OCI-LY1 (cell line): ENCODE results near the gene NCOR1.

Source experiments
- H2AFZ ChIP-seq: fragments of 200-600 bp; sonication (generic), shearing (Covaris generic); 2 replicates; pipeline ENCODE4 v1.6.0; 2014; ENCODE audit warnings: antibody characterized with exemption, mild to moderate bottlenecking, low read length
- H3F3A ChIP-seq: fragments of 200-600 bp; sonication (generic), shearing (Covaris generic); 2 replicates; pipeline ENCODE4 v1.6.0; 2014; ENCODE audit warnings: mild to moderate bottlenecking, antibody characterized with exemption, low read length, moderate library complexity; ENCODE audit not compliant: insufficient read depth
- H3K27ac ChIP-seq: fragments of 200-600 bp; sonication (generic); 2 replicates; pipeline ENCODE4 v1.5.1; 2014; ENCODE audit warnings: low read length, mixed run types, mild to moderate bottlenecking, low read depth; ENCODE audit not compliant: poor library complexity, severe bottlenecking
- H3K27me3 ChIP-seq: fragments of 200-600 bp; sonication (generic); 2 replicates; pipeline ENCODE4 v1.6.0; 2014; ENCODE audit warnings: antibody characterized with exemption, mild to moderate bottlenecking, low read length, moderate library complexity; ENCODE audit not compliant: insufficient read depth
- H3K36me3 ChIP-seq: fragments of 200-600 bp; sonication (generic); 2 replicates; pipeline ENCODE4 v1.6.1; 2014; ENCODE audit warnings: mild to moderate bottlenecking, antibody characterized with exemption, low read length, moderate library complexity, mixed read lengths; ENCODE audit not compliant: insufficient read depth
- H3K4me1 ChIP-seq: fragments of 200-600 bp; sonication (generic); 2 replicates; pipeline ENCODE4 v1.5.1; 2014; ENCODE audit warnings: mild to moderate bottlenecking, low read length, moderate library complexity; ENCODE audit not compliant: insufficient read depth, severe bottlenecking
- H3K4me2 ChIP-seq: fragments of 200-600 bp; sonication (generic), shearing (Covaris generic); 2 replicates; pipeline ENCODE4 v1.6.1; 2014; ENCODE audit warnings: low read length
- H3K4me3 ChIP-seq: fragments of 200-600 bp; sonication (generic); 2 replicates; pipeline ENCODE4 v1.5.1; 2014; ENCODE audit warnings: low read length, low read depth, mild to moderate bottlenecking, mixed read lengths; ENCODE audit not compliant: poor library complexity, severe bottlenecking
- H3K79me2 ChIP-seq: fragments of 200-600 bp; shearing (Covaris generic); 2 replicates; pipeline ENCODE4 v1.6.1; 2016; ENCODE audit warnings: mixed run types, low read length, mixed read lengths; ENCODE audit not compliant: insufficient read depth
- H3K9ac ChIP-seq: fragments of 200-600 bp; sonication (generic), shearing (Covaris generic); 2 replicates; pipeline ENCODE4 v1.6.1; 2014; ENCODE audit warnings: mild to moderate bottlenecking, low read length, mixed read lengths
- H3K9me2 ChIP-seq: fragments of 200-600 bp; sonication (generic), shearing (Covaris generic); 2 replicates; pipeline ENCODE4 v1.6.1; 2014; ENCODE audit warnings: low read depth, mild to moderate bottlenecking, low read length, mixed read lengths
- H3K9me3 ChIP-seq: fragments of 200-600 bp; shearing (Covaris generic); 2 replicates; pipeline ENCODE4 v1.6.1; 2014; ENCODE audit warnings: low read length, mixed read lengths
- H4K20me1 ChIP-seq: fragments of 200-600 bp; sonication (generic), shearing (Covaris generic); 2 replicates; pipeline ENCODE4 v1.6.0; 2016; ENCODE audit warnings: mild to moderate bottlenecking, low read length; ENCODE audit not compliant: insufficient read depth
- CTCF ChIP-seq: fragments of 200-600 bp; sonication (generic), shearing (Covaris generic); IDR thresholded peaks from 2 replicates; pipeline ENCODE4 v1.5.1; 2017; ENCODE audit warnings: mild to moderate bottlenecking, antibody characterized with exemption, low read length, moderate library complexity, mixed read lengths
- EZH2 ChIP-seq: fragments of 200-600 bp; sonication (generic), shearing (Covaris generic); IDR thresholded peaks from 2 replicates; pipeline ENCODE4 v1.8.0; 2017; ENCODE audit warnings: borderline replicate concordance, mixed run types, mild to moderate bottlenecking, antibody characterized with exemption, low read length, moderate library complexity, mixed read lengths

NCOR1 gene

GRCh38 chr17:16037636-16038035 is 177.7 kb downstream of the NCOR1 start:
- no peak overlapping the region for H3K4me2 ChIP-seq
- H3K9me2 ChIP-seq = no peaks in the 10 kb centered on the region
- no peaks in the 10 kb centered on the region for H3K79me2 ChIP-seq
- H3K27ac ChIP-seq = no peak overlapping the region
- H3K4me1 ChIP-seq = no peaks in the 10 kb centered on the region
- no peaks in the 10 kb centered on the region for H3K9me3 ChIP-seq
- H3K9ac ChIP-seq = peak overlapping the region; percentile 5; the same call in 1 of the 2 replicates
- no peaks in the 10 kb centered on the region for H4K20me1 ChIP-seq
- no peaks in the 10 kb centered on the region for H3F3A ChIP-seq
- no peak for TF ChIP-seq EZH2
- TF ChIP-seq CTCF = no peak
- peaks cover 83% of the 10 kb centered on the region for H3K36me3 ChIP-seq
- no peaks in the 10 kb centered on the region for H3K27me3 ChIP-seq
- H2AFZ ChIP-seq = no peak overlapping the region
- H3K4me3 ChIP-seq = no peak overlapping the region

- H3K9me2 ChIP-seq = no peaks in the 10 kb centered on the region
- H3K79me2 ChIP-seq = no peaks in the 10 kb centered on the region
- H3K9ac ChIP-seq = no peak overlapping the region
- TF ChIP-seq CTCF (no peak), EZH2 (no peak)
- no peak overlapping the region for H3K4me3 ChIP-seq
- H3K27ac ChIP-seq = no peak overlapping the region
- H3K9me3 ChIP-seq = no peaks in the 10 kb centered on the region
- no peaks in the 10 kb centered on the region for H3F3A ChIP-seq
- H2AFZ ChIP-seq = no peak overlapping the region
- no peaks in the 10 kb centered on the region for H4K20me1 ChIP-seq
- no peaks in the 10 kb centered on the region for H3K27me3 ChIP-seq
- no peak overlapping the region for H3K4me2 ChIP-seq
- no peaks in the 10 kb centered on the region for H3K4me1 ChIP-seq
- peaks cover 87% of the 10 kb centered on the region for H3K36me3 ChIP-seq
Measured at GRCh38 chr17:16036261-16036660, 179.1 kb downstream of the NCOR1 start.

GRCh38 chr17:16033729-16034349 is 181.5 kb downstream of the NCOR1 start:
- Histone ChIP-seq H3K4me1 (no peaks in the 10 kb centered on the region), H3K9me2 (no peaks in the 10 kb centered on the region), H3K36me3 (peaks cover 100% of the 10 kb centered on the region), H3K4me2 (no peak overlapping the region), H3K79me2 (no peaks in the 10 kb centered on the region), H3K27ac (no peak overlapping the region), H3K27me3 (no peaks in the 10 kb centered on the region), H4K20me1 (no peaks in the 10 kb centered on the region), H2AFZ (no peak overlapping the region), H3K9me3 (no peaks in the 10 kb centered on the region), H3K9ac (no peak overlapping the region), H3F3A (no peaks in the 10 kb centered on the region), H3K4me3 (no peak overlapping the region)
- TF ChIP-seq CTCF (no peak), EZH2 (no peak)
